Measurements from ENCODE around the gene PARD6A.
"Not testable (repeated sequence)": the region's sequence is repeated elsewhere in the genome, so short reads cannot be mapped to it uniquely, and the experiment has no call there.

PARD6A gene

GRCh38 chr16:67676939-67677338, 16.2 kb downstream of the PARD6A start:
- no peak overlapping the region for H3K4me3 ChIP-seq (ENCODE audit: low read depth, low read length)
- DNase-seq (ENCODE audit: low read depth): no peak
- no peak for TF ChIP-seq CTCF (IDR thresholded peaks at IDR 0.05; ENCODE audit: insufficient read depth, low read depth, low read length, missing control alignments)

DNA sequence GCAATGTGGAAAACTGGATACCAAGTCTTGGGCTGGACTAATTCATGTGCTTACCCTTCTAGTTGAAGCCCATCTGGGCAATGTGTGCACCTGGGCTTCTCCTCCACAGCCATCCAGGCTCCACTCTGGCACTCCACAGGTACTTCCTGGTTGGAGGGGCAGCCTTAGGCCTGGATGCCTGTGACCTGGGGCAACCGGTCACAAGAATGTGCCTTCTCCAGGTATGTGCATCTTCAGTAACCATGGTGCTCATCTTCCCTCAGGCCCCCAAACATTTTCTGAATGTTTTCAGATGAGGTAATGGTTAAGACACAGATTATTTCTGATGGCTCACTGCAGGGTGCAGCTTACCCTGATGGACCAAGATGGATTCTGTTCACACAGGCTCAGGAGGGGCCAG, 17.0 kb downstream of the PARD6A start:
- H3K4me3 ChIP-seq (ENCODE audit: low read depth, low read length): no peak overlapping the region
- DNase-seq (ENCODE audit: low read depth): no peak
- no peak for TF ChIP-seq CTCF (IDR thresholded peaks at IDR 0.05; ENCODE audit: insufficient read depth, low read depth, low read length, missing control alignments)

GRCh38 chr16:67678354-67679023, 17.7 kb downstream of the PARD6A start:
- no peak overlapping the region for H3K4me3 ChIP-seq (ENCODE audit: low read depth, low read length)
- TF ChIP-seq CTCF (IDR thresholded peaks at IDR 0.05; ENCODE audit: insufficient read depth, low read depth, low read length, missing control alignments): no peak
- no peak for DNase-seq (ENCODE audit: low read depth)

- TF ChIP-seq CTCF (IDR thresholded peaks at IDR 0.05; ENCODE audit: insufficient read depth, low read depth, low read length, missing control alignments): no peak
- no peak overlapping the region for H3K4me3 ChIP-seq (ENCODE audit: low read depth, low read length)
- no peak for DNase-seq (ENCODE audit: low read depth)
Measured at GRCh38 chr16:67679935-67680897, 19.5 kb downstream of the PARD6A start.

- no peak overlapping the region for H3K4me3 ChIP-seq (ENCODE audit: low read depth, low read length)
- no peak for DNase-seq (ENCODE audit: low read depth)
- no peak for TF ChIP-seq CTCF (IDR thresholded peaks at IDR 0.05; ENCODE audit: insufficient read depth, low read depth, low read length, missing control alignments)
Measured at GRCh38 chr16:67683767-67684166, 23.0 kb downstream of the PARD6A start.

GRCh38 chr16:67685388-67686112, 24.8 kb downstream of the PARD6A start:
- no peak for TF ChIP-seq CTCF (IDR thresholded peaks at IDR 0.05; ENCODE audit: insufficient read depth, low read depth, low read length, missing control alignments)
- DNase-seq (ENCODE audit: low read depth): no peak
- no peak overlapping the region for H3K4me3 ChIP-seq (ENCODE audit: low read depth, low read length)

- H3K4me3 ChIP-seq (ENCODE audit: low read depth, low read length); DNase-seq (ENCODE audit: low read depth): not testable (repeated sequence)
Measured at GRCh38 chr16:67693517-67694285, 32.9 kb downstream of the PARD6A start.

Data from GM12865 (cell line).